GM12891 (cell line): ENCODE measurements around the gene CLCNKA.

Experiments
- POLR2A ChIP-seq: IDR thresholded peaks from 2 replicates; pipeline ENCODE4 v1.6.1; 2011; ENCODE audit warnings: low read depth, low read length, control low read depth
- POLR2AphosphoS5 ChIP-seq: IDR thresholded peaks from 2 replicates; pipeline ENCODE4 v1.6.1; 2011; ENCODE audit warnings: low read depth, low read length, control low read depth
- SPI1 ChIP-seq: IDR thresholded peaks from 2 replicates; pipeline ENCODE4 v1.6.1; 2011; ENCODE audit warnings: low read depth, low read length, control low read depth
- TAF1 ChIP-seq: IDR thresholded peaks from 2 replicates; pipeline ENCODE4 v1.6.1; 2011; ENCODE audit warnings: low read depth, low read length, control low read depth

DNA sequence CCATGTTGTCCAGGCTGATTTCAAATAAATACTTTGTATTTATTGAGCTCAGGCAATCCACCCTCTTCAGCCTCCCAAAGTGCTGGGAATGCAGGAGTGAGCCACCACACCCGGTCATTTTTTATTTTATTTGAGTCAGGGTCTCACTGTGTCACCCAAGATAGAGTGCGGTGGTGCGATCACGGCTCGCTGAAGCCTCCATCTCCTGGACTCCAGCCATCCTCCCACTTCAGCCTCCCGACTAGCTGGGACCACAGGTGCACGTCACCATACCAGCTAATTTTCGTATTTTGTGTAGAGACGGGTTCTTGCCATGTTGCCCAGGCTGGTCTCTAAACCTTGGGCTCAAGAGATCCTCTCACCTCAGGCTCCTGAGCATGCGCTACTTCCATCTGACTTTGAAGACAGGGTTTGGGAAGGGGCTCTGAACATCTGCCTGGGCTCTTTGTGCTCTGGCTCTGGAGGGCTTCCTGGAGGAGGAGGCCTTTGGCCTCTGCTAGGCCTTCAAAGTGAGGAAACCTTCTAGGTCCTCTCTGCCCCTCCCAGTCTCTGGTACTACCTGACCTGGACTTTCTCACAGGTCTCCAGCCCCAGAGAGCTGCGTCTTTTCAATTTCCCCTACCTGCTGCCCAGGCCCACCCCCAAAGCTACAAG, 9.8 kb upstream of the CLCNKA start:
- TF ChIP-seq POLR2A (no peak), POLR2AphosphoS5 (no peak), TAF1 (no peak), SPI1 (no peak)
